ENCODE measurements around the gene GTF2F2. TPM values are rescaled to one million over a fixed set of nuclear protein-coding genes. Genes with fewer than 3 reads are reported as not detected.
A peak's percentile ranks its signal among the peaks of the same experiment; 100 is the strongest.

The GTF2F2 gene
- total RNA-seq, 2 donors from 2014 or later, result 18.7 to 20.5 TPM

DNA sequence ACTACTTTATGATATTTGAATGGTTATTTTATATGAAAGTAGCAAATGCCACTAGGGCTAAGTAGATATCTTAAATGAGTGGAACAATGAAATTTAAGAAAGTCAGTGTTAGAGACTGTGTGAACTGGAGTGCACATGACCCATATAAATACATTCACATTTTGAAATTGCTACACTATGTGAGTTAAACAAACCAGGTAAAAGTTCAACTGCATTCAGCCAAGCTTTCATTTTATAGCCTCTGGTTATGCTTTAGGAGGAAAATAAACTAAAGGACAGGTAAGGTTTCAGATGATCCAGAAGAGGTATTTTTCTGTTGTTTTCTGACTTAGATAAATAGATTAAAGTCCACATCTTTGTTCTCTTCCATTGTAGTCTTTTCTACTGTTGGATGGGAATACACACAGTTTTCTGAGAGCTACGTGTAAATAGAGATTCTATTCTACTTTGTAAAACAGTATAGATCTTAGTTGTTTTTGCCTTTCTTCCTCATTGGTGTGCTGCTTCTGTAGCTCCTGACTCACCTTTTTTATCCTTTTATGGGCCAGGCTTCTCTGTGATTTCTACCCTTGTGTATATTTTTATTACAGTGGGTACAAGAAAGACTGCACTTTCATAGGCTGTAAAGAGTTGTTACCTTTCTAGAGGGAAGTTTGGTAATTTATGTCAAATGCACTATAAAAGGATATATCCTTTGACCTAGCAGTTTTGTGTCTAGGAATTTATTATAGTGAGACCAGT, 135.1 kb downstream of the GTF2F2 start:
- Histone ChIP-seq H3K4me1 (no peaks in the 10 kb centered on the region), H3K4me3 (no peak overlapping the region), H3K36me3 (no peaks in the 10 kb centered on the region), H3K9ac (ENCODE audit: low read depth in 2 of 2, low read length in 2 of 2) (no peak overlapping the region), H3K27ac (peak overlapping the region; percentile 72), H3K9me3 (no peaks in the 10 kb centered on the region), H3K27me3 (no peaks in the 10 kb centered on the region)
- DNase-seq, result no peak
- TF ChIP-seq, protein P1, sequence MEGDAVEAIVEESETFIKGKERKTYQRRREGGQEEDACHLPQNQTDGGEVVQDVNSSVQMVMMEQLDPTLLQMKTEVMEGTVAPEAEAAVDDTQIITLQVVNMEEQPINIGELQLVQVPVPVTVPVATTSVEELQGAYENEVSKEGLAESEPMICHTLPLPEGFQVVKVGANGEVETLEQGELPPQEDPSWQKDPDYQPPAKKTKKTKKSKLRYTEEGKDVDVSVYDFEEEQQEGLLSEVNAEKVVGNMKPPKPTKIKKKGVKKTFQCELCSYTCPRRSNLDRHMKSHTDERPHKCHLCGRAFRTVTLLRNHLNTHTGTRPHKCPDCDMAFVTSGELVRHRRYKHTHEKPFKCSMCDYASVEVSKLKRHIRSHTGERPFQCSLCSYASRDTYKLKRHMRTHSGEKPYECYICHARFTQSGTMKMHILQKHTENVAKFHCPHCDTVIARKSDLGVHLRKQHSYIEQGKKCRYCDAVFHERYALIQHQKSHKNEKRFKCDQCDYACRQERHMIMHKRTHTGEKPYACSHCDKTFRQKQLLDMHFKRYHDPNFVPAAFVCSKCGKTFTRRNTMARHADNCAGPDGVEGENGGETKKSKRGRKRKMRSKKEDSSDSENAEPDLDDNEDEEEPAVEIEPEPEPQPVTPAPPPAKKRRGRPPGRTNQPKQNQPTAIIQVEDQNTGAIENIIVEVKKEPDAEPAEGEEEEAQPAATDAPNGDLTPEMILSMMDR (IDR thresholded peaks at IDR 0.05), result no peak
- intact Hi-C loops (cut with DNase I), result no loop called here

GRCh38 chr13:45256254-45256653, 135.9 kb downstream of the GTF2F2 start:
- Histone ChIP-seq H3K36me3 (no peaks in the 10 kb centered on the region), H3K27ac (peak overlapping the region; percentile 53), H3K27me3 (no peaks in the 10 kb centered on the region), H3K4me1 (no peaks in the 10 kb centered on the region), H3K9me3 (no peaks in the 10 kb centered on the region), H3K4me3 (no peak overlapping the region), H3K9ac (ENCODE audit: low read depth in 2 of 2, low read length in 2 of 2) (no peak overlapping the region)
- TF ChIP-seq, protein P1 (IDR thresholded peaks at IDR 0.05), result no peak
- no peak for DNase-seq
- intact Hi-C loops (cut with DNase I), result no loop called here

- no peaks in the 10 kb centered on the region for H3K9me3 ChIP-seq
- TF ChIP-seq, protein P1 (IDR thresholded peaks at IDR 0.05), result no peak
- DNase-seq, result no peak
- no peaks in the 10 kb centered on the region for H3K4me1 ChIP-seq
- peak overlapping the region; percentile 15 for H3K27ac ChIP-seq
- no peaks in the 10 kb centered on the region for H3K36me3 ChIP-seq
- intact Hi-C loops (cut with DNase I), result no loop called here
- H3K9ac ChIP-seq (ENCODE audit: low read depth in 2 of 2, low read length in 2 of 2), result peak overlapping the region in 1 of 2 donors; percentile 21
- H3K4me3 ChIP-seq, result no peak overlapping the region
- H3K27me3 ChIP-seq, result no peaks in the 10 kb centered on the region
Observed at GRCh38 chr13:45257638-45258333, 137.5 kb downstream of the GTF2F2 start.

- Histone ChIP-seq H3K4me3 (no peak overlapping the region), H3K27me3 (no peaks in the 10 kb centered on the region), H3K9me3 (no peaks in the 10 kb centered on the region), H3K27ac (peak overlapping the region; percentile 15), H3K9ac (ENCODE audit: low read depth in 2 of 2, low read length in 2 of 2) (peak overlapping the region in 1 of 2 donors; percentile 21), H3K4me1 (no peaks in the 10 kb centered on the region), H3K36me3 (no peaks in the 10 kb centered on the region)
- TF ChIP-seq, protein P1 (IDR thresholded peaks at IDR 0.05), result no peak
- DNase-seq, result peak; percentile 58
- intact Hi-C loops (cut with DNase I), result no loop called here
Observed at GRCh38 chr13:45258334-45258675, 138.0 kb downstream of the GTF2F2 start.

DNA sequence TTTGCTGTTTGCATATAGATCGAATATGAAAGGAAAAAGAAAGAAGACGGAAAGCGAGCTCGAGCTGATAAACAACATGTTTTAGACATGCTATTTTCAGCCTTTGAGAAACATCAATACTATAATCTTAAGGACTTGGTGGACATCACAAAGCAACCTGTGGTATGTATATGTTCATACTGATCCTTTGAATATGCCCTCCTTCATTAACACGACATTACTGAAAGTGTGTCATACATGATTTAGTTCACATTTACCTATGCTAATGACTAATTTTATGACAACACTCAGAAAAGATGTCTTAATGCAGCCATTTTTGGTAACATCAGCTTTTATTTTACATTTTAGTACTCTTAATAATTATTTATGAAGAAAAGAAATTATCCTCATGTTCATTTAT, 146.9 kb downstream of the GTF2F2 start:
- no peaks in the 10 kb centered on the region for H3K27me3 ChIP-seq
- no peak overlapping the region for H3K9ac ChIP-seq (ENCODE audit: low read depth in 2 of 2, low read length in 2 of 2)
- no peak overlapping the region for H3K27ac ChIP-seq
- H3K36me3 ChIP-seq, result no peaks in the 10 kb centered on the region
- H3K9me3 ChIP-seq, result no peaks in the 10 kb centered on the region
- no peak for DNase-seq
- H3K4me3 ChIP-seq, result no peak overlapping the region
- intact Hi-C loops (cut with DNase I), result no loop called here
- no peaks in the 10 kb centered on the region for H3K4me1 ChIP-seq
- TF ChIP-seq, protein P1 (IDR thresholded peaks at IDR 0.05), result no peak

All from colonic mucosa (tissue), 4 donors.